ENCODE measurements around the gene ZNF524.

DNA sequence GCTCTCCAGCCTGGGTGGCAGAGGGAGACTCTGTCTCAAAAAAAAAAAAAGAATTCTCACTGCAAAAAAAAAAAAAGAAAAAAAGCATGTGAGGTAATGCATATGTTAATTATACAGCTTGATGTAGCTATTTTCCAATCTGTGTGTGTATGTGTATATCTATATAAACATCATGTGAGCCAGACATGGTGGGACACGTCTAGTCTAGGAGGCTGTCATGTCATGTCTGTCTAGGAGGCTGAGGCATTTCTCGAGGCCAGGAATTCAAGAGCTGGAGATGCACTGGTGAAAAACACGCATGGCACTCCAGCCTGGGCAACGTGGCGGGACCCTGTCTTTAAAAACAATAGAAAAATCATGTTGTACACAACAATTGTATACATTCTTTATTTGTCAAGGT, 47.9 kb upstream of the ZNF524 start:
- TF ChIP-seq, protein P1, sequence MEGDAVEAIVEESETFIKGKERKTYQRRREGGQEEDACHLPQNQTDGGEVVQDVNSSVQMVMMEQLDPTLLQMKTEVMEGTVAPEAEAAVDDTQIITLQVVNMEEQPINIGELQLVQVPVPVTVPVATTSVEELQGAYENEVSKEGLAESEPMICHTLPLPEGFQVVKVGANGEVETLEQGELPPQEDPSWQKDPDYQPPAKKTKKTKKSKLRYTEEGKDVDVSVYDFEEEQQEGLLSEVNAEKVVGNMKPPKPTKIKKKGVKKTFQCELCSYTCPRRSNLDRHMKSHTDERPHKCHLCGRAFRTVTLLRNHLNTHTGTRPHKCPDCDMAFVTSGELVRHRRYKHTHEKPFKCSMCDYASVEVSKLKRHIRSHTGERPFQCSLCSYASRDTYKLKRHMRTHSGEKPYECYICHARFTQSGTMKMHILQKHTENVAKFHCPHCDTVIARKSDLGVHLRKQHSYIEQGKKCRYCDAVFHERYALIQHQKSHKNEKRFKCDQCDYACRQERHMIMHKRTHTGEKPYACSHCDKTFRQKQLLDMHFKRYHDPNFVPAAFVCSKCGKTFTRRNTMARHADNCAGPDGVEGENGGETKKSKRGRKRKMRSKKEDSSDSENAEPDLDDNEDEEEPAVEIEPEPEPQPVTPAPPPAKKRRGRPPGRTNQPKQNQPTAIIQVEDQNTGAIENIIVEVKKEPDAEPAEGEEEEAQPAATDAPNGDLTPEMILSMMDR (IDR thresholded peaks at IDR 0.05): no peak
- no peak for TF ChIP-seq POLR2A (IDR thresholded peaks at IDR 0.05)
